Measurements from ENCODE around the gene PEF1.

The PEF1 gene

GRCh38 chr1:31644560-31645273 is at the start of gene PEF1:
PEF1 (minus strand) TSS chr1:31644876; CDS start chr1:31644864, 12 bp downstream.
- DNase-seq, result peak; percentile 99

GRCh38 chr1:31693231-31693630 is 48.6 kb upstream of the PEF1 start:
- DNase-seq, result no peak

DNA sequence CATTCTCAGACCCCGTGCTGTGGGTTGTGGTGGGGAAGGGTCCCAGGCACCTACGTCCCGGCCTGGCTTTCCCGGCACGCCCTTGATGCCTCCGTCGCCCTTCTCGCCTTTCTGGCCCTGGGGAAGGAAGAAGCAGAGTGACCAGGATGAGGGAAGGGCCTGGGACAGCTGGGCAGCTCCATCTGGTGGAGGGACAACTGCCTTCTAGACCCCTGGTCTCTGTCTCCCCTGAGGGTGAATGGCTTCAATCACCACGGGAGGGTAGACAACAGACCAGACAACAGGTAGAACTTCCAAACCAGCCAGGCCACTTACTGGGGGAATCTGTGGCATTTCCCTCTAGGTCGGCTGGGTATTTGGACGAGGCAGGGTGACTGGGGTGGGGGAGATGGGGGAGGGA is 47.3 kb upstream of the PEF1 start:
- DNase-seq, result no peak

DNA sequence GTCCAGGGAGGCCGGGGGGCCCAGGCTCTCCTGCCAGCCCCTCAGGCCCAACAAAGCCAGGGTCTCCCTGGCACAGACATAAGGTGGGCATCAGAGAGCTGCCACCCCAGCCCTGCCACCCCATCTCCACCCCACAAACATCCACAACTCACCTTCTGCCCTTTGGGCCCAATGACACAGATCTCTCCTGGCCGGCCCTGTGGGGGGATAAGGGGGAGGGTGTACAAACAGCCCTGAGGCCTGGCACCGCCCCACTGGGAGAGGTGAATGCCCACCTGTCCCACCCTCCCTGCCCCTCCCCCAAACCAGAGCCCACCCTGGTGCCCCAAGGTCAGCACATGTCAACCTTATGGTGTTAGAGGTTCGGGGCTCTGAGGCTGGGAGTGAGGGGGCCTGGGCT is 46.8 kb upstream of the PEF1 start:
- no peak for DNase-seq

DNA sequence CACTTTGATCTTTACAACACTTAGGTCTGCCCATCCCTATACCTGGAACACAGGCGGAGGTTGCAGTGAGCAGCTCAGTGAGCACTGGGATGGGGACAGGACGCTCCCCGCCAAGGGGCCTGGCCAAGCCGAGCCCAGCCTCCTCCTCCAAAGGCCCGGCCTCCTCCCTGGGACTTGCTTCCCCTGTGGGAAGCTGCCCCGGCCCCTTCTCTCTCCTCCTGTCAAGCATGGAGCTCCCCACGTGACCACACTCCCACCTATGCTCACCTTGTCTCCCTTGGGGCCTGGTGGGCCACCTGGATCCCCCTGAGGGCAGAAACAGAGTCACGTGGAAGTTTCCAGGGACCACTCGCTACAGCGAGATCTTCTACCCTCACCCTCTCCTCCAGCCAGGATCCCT is 46.2 kb upstream of the PEF1 start:
- no peak for DNase-seq

DNA sequence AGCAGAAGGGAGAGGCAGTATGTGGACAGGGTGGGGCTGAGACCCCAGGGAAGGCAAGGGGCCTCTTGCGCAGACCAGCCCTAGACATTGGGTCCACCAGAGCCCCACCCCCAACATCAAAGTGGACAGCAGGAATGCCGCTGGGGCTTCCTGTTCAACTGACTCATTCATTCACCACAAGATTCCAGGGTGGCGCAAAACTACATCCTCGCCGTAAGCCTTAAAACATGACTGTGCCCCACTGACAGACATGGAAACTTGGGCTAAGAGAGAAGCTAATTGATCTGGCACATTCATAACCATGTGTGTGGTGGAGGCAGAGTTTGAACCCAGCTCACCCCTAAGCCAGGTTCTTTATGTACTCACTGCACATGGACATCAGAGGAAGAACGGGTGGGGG is 45.2 kb upstream of the PEF1 start:
- no peak for DNase-seq

DNA sequence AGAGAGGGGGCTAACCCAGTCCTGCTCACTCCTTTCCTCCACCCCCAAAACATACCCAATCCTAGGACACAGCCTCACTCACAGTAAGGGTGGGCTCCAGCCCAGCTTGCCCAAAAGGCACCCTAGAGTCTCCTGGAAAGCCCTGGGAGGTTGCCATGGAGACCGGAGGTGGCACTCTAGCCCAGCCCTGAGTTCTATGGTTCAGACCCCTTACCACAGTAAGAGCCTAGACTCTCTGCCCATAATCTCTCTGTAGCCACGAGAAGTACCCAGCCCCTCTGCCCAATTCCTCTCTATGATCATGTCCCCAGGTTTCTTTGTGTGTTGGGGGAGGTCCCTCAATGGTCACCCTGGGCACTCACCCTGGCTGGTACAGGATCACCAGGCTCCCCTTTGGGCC is 44.7 kb upstream of the PEF1 start:
- no peak for DNase-seq

DNA sequence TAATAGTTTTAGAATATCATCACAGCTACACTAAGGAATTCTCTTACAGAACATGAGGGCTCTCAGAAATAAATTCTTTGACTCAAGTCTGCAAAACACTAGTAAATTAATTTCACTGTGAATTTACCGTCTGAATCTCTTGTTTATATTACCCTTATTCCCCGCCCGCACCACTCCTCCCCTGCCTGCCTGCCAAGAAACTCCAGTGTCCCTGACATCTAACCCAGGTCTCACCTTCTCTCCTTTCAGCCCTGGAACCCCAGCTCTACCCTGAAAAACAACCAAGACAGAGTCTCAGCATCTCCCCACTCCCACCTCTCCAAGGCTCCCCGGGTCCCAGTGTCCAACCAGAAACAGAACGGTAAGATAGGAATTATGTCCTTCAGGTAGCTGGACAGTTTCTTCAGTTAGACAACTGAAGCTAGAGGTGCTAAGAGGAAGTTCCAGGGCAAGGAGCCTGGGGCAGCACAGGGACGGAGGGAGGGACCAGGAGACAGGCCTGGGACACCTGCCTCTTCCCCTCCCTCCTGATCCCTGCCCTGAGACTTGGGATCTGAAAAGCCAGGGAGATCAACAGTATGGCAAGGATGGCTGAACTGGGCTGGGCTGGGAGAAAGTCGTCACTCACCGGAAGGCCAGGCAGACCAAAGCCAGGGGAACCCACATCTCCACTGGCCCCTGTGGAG is 43.7 kb upstream of the PEF1 start:
- no peak for DNase-seq

GRCh38 chr1:31687601-31688000 is 42.9 kb upstream of the PEF1 start:
- DNase-seq, result no peak

DNA sequence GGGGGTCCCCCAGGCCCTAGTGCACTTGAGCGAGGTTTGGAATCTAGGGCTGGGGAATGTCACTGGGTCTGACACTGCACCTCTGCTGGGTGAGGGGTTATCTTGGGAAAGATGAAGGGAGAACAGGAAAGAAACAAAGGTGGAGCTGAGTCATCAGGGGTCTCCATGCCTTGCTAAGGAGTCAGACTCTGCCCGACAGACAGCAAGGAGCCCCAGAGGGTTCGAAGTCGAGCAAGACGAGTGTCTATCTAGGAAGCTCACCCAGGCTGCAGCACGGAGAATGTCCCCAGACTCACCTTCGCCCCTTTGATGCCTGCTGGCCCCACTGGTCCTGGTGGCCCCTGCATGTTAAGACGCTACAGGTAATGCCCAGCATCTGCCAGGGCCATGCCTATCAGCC is 41.1 kb upstream of the PEF1 start:
- DNase-seq, result no peak

DNA sequence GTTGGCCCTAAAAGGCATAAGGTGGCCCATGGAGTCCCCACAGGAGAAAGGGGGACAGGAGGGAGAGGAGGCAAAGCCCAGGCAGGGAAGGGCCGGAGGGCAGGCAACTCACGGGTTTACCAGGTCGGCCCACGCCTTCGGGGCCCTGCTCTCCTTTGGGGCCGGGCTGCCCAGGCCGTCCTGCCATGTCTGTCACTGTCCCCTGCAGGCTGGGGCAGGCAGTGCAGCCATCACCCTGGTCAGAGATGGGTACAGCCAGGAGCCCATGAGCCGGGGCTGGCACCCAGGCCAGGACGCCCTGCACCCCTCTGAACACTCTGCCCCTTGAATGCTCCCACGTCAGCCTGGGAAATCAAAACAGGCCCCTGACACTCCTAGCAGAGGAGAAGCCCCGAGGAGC is 39.3 kb upstream of the PEF1 start:
- peak; percentile 38 for DNase-seq

GRCh38 chr1:31681415-31681814 is 36.7 kb upstream of the PEF1 start:
- no peak for DNase-seq

- DNase-seq, result no peak
Measured at GRCh38 chr1:31679676-31680230, 35.1 kb upstream of the PEF1 start.

- no peak for DNase-seq
Measured at GRCh38 chr1:31679091-31679490, 34.4 kb upstream of the PEF1 start.

DNA sequence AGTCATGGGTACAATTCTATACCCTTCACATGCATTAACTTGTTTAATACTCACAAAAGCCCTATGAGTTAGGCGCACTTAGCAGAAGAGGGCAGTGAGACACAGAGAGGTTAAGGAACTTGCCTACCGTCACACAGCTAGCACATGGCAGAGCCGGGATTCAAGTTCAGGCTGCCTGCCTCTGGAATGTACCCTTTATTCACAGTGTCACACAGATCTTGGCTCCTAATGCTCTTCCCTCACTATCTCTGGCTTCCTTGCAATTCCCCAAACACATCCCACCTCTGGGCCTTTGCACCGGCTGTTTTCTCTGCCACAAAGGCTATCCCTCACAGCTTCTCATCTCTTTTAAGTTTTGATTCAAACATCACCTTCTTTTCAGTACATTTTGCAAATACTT is 34.0 kb upstream of the PEF1 start:
- no peak for DNase-seq

GRCh38 chr1:31677949-31678348 is 33.3 kb upstream of the PEF1 start:
- DNase-seq, result no peak

GRCh38 chr1:31677401-31677800 is 32.7 kb upstream of the PEF1 start:
- no peak for DNase-seq

GRCh38 chr1:31675756-31676155 is 31.1 kb upstream of the PEF1 start:
- DNase-seq, result no peak

- DNase-seq, result no peak
Measured at GRCh38 chr1:31675161-31675560, 30.5 kb upstream of the PEF1 start.

GRCh38 chr1:31674626-31675025 is 29.9 kb upstream of the PEF1 start:
- DNase-seq, result no peak

- DNase-seq, result no peak
Measured at GRCh38 chr1:31673433-31673832, 28.8 kb upstream of the PEF1 start.

- no peak for DNase-seq
Measured at GRCh38 chr1:31672986-31673385, 28.3 kb upstream of the PEF1 start.

- DNase-seq, result no peak
Measured at GRCh38 chr1:31671561-31672201, 27.0 kb upstream of the PEF1 start.

- no peak for DNase-seq
Measured at GRCh38 chr1:31671147-31671546, 26.5 kb upstream of the PEF1 start.

All from hematopoietic multipotent progenitor cell treated with erythropoietin and hydrocortisone succinate and interleukin-3 and kit ligand, for 6 days (in vitro differentiated cells).